Transverse colon (tissue), 3 donors: ENCODE results near the gene INO80C.

Source experiments
- CTCF ChIP-seq, 5 experiments: fragments of 200-600 bp in 3 of 5; fragments of 450-650 bp in 2 of 5; sonication (generic) in 3 of 5; IDR thresholded peaks; 1 replicate in 2 of 5; 2 replicates in 3 of 5; pipeline ENCODE4 v1.5.1; 2016 to 2017; ENCODE audit warnings: antibody characterized with exemption in 5 of 5, inconsistent platforms in 3 of 5, mild to moderate bottlenecking in 2 of 5, moderate library complexity in 1 of 5
- EP300 ChIP-seq: sonication (generic); formaldehyde crosslinking; IDR thresholded peaks from one replicate; pipeline ENCODE4 v1.6.1; 2017; ENCODE audit warnings: antibody characterized with exemption, low read depth
- POLR2A ChIP-seq: fragments of 450-650 bp; IDR thresholded peaks from one replicate; pipeline ENCODE4 v1.6.1; 2016; ENCODE audit warnings: antibody characterized with exemption, mild to moderate bottlenecking, moderate library complexity

DNA sequence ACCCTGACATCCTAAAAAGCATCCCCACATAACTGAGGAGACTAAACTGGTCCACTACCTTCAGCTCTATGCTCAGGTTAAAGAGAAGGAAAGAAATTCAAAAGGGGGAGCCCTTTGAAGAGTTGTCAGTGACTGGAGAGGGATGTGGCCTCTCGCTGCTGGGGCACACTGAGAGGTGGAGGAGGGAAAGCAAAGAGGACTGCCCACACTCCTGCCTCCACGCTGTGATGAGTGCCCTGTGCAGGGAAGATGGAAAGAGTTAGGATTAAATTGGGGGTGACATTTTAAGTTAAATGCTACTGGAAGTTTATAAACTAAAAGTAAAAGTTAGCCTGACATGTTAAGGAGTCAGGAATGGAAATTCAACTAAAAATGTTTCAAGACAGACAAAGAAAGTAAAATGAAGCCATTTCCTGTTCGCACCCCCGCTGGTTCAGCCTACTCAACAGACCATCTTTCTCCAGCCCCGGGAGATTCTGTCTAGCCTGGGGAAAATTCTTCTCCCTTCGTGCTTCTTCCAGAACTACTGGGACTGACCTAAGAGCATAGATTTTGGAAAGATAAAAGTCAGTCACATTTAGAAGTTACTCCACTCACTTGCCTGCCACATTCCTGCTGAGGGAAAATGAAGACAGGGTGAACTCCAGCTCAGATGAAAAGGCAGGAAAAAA, 17.8 kb upstream of the INO80C start:
- TF ChIP-seq CTCF (IDR thresholded peaks at IDR 0.05): no peak
- TF ChIP-seq POLR2A: no peak
- no peak for TF ChIP-seq EP300
